ENCODE data around the gene IRAK4.
"Not testable (repeated sequence)": the region's sequence is repeated elsewhere in the genome, so short reads cannot be mapped to it uniquely, and the experiment has no call there.

IRAK4 gene

DNA sequence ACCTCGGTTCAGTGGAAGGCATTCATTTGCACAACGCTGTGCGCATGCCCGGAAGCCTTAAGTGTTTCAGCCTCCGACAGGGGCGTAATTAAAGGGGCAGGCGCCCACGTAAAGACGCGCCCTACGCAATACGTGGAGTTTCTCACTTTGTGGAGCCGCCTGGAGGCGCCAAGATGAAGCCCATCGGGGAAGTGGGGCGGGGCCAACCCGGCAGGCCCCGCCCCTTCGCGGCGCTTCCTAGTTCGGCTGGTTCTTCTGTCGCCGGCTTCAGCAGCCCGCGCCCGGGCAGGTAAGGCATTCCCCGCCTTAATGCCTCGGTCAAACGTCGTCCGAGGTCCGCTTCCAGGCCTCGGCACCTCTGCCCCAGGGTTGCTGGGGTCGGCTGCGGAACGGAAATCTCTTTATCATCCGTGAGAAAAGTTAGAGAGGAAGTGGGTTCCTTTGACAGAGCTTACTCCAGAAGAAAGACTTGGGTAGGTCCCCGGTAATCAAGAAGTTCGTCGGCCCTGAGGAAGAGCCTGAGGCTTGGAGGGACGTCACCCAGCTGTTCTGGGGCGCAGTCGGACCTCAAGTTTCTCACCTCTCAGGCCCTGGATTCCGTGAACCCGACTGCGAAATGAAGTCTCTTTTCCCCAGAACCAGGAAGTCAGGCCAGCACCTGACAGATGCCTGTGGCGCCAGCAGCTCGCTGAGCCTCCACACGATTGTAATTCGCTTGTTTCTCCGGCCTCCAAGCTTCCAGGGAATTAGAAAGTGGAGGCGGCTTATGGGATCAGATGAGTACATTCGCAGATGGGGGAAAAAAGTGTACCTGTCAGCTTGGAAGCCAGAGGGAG is at the start of gene IRAK4, which contains the start of gene PUS7L:
Gene IRAK4 (plus strand): TSS at position 224 of the 836 bp plus-strand sequence. CDS start 9,161 bp downstream, outside the sequence.
Gene PUS7L (minus strand): TSS at position 63 of the 836 bp plus-strand sequence. CDS start 3,545 bp downstream, outside the sequence.
- peak; percentile 96 for DNase-seq (ENCODE audit: low spot score)

- DNase-seq (ENCODE audit: low spot score), result no peak
These were observed 47.4 kb upstream of the IRAK4 start for GRCh38 chr12:43711348-43711747.

- no peak for DNase-seq (ENCODE audit: low spot score)
These were observed 36.1 kb upstream of the IRAK4 start for GRCh38 chr12:43722621-43723020.

DNA sequence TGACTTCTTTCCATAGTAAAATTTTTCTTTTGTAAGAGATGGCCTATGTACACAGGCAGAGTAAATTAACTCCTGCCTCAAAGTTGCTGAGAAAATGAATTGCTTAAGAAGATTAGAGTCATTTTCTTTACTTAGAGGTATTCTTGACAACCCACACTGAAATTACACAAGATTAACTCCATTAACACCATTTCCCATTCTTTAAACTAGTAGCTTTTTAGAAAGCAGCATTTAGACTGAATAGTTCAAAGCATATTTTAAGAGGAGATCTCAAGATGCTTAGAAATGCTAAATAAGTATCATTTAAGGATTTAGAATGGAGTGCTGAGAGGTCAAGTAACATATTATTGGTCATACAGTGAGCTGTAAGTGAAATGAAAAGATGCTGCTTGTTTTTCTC is 35.6 kb upstream of the IRAK4 start:
- no peak for DNase-seq (ENCODE audit: low spot score)

- DNase-seq (ENCODE audit: low spot score), result peak; percentile 4
These were observed 30.6 kb upstream of the IRAK4 start for GRCh38 chr12:43728117-43728516.

- no peak for DNase-seq (ENCODE audit: low spot score)
These were observed 30.1 kb upstream of the IRAK4 start for GRCh38 chr12:43728698-43729097.

GRCh38 chr12:43730283-43730682 is 28.5 kb upstream of the IRAK4 start:
- DNase-seq (ENCODE audit: low spot score), result no peak

GRCh38 chr12:43733687-43734086 is 25.1 kb upstream of the IRAK4 start:
- no peak for DNase-seq (ENCODE audit: low spot score)

GRCh38 chr12:43736927-43737440 is 21.8 kb upstream of the IRAK4 start:
- no peak for DNase-seq (ENCODE audit: low spot score)

DNA sequence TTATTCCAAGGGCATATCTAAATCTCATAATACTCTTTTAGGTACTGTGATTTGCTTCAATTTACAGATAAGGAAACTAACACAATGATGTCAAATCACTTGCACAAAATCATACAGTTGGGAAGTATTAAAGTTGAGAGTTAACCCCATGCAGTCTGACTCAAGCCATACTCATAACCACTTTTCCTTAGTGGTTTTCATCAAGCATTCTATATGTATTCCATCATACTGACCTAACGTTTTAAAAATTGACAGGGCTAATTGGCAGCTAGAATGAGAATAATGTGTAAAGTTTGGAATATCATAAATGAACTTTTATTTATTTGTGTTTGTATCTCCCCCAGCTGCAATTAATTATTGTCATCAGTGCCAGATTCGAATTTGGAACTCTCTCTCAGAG is 21.1 kb upstream of the IRAK4 start:
- no peak for DNase-seq (ENCODE audit: low spot score)

GRCh38 chr12:43740511-43741100 is 18.1 kb upstream of the IRAK4 start:
- DNase-seq (ENCODE audit: low spot score), result no peak

- DNase-seq (ENCODE audit: low spot score), result no peak
These were observed 16.6 kb upstream of the IRAK4 start for GRCh38 chr12:43742106-43742505.

- no peak for DNase-seq (ENCODE audit: low spot score)
These were observed 13.9 kb upstream of the IRAK4 start for GRCh38 chr12:43744826-43745225.

GRCh38 chr12:43749016-43749415 is 9.7 kb upstream of the IRAK4 start:
- no peak for DNase-seq (ENCODE audit: low spot score)

DNA sequence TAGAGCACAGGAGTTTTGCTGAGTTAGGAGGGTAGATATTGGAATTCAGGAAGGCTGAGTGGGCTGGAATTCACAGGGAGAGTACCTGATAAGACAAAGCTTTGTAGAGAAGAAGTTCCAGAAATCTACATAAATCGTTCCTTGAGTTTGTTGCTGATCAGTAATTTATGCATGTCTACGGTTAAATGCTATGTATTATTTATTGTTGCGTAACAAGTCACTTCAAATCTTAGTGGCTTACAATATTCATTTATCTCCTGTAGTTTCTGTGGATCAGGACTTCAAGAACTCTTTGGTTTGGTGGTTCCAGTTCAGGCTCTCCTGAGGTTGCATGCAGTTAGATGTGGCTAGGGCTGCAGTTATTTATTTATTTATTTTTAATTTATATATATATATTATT is 7.9 kb upstream of the IRAK4 start:
- DNase-seq (ENCODE audit: low spot score), result no peak

DNA sequence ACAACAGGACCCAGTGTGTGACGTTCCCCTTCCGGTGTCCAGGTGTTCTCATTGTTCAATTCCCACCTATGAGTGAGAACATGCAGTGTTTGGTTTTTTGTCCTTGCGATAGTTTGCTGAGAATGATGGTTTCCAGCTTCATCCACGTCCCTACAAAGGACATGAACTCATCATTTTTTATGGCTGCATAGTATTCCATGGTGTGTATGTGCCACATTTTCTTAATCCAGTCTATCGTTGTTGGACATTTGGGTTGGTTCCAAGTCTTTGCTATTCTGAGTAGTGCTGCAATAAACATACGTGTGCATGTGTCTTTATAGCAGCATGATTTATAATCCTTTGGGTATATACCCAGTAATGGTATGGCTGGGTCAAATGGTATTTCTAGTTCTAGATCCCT is 7.4 kb upstream of the IRAK4 start:
- not testable (repeated sequence) for DNase-seq (ENCODE audit: low spot score)

DNA sequence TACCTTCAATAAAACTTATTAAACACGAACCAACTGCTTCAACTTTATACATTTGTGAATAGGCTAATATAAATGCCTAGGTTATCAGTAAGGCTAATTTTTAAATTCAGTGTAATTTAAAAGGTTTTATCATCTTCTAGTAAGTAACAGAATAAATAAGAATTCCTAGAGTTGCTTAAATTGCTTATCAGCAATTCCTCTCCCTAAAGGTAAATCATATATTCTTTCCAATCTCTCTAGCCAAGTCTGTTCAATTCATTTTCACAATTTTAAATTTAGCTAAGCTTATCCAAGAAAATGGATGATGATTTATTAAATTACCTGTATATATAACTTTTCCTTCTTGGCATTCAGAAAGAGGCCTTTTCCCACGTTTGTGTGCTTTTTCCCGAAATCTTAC is 4.7 kb upstream of the IRAK4 start:
- no peak for DNase-seq (ENCODE audit: low spot score)

- DNase-seq (ENCODE audit: low spot score), result no peak
These were observed 464 bp upstream of the IRAK4 start for GRCh38 chr12:43758247-43758727.

- DNase-seq (ENCODE audit: low spot score), result no peak
These were observed 1.6 kb downstream of the IRAK4 start for GRCh38 chr12:43760396-43760795.

DNA sequence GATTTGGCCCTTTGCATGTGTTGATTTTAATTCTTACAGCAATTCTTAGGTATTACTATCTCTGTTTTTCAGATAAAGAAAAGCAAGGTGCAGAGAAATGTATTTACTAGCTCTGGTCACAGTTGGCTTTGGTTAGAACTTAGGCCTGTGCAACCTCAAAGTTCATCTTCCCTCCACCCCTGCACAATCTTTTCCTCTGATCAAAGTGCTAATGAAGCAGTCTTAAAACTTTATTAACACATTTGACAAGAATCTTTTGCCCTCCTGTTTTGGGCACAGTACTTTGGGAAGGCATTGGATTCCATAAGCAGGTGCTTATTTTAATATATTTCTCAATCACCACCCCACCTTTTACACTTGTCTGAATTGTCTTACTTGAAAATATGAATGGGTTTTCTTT is 2.7 kb downstream of the IRAK4 start:
- DNase-seq (ENCODE audit: low spot score), result peak; percentile 2

- DNase-seq (ENCODE audit: low spot score), result no peak
These were observed 3.8 kb downstream of the IRAK4 start for GRCh38 chr12:43762596-43762995.

GRCh38 chr12:43763769-43764168 is 5.0 kb downstream of the IRAK4 start:
- DNase-seq (ENCODE audit: low spot score), result no peak

DNA sequence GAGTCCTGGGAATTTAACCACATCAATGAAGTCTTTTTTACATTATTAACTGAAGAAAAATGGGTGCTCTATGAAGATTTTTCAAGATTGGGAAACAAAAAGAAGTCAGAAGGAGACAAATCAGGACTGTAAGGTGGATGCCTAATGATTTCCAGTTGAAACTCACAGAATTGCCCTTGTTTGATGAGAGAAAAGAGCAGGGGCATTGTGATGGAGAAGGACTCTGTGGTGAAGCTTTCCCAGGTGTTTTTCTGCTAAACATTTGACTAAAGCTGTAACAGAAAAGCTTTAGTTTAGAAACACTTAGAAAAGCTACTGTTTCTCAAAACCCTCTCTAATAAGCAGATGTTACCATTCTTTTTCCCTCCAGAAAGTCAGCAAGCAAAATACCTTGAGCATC is 5.8 kb downstream of the IRAK4 start:
- no peak for DNase-seq (ENCODE audit: low spot score)
